T follicular helper cell (primary cell): Measurements from ENCODE around the gene HINT1.
"Not testable (repeated sequence)": the region's sequence is repeated elsewhere in the genome, so short reads cannot be mapped to it uniquely, and the experiment has no call there.

Experiments
- DNase-seq: peaks from one replicate; pipeline ENCODE4 v3.0.0-alpha.2; 2020; ENCODE audit warnings: low read depth
- total RNA-seq, 2 experiments: gene quantifications; one replicate each; lab custom pipeline; 2026; lab: John Stamatoyannopoulos, UW

The HINT1 gene
- total RNA-seq, result 227 to 270 reads per million in 2 experiments

DNA sequence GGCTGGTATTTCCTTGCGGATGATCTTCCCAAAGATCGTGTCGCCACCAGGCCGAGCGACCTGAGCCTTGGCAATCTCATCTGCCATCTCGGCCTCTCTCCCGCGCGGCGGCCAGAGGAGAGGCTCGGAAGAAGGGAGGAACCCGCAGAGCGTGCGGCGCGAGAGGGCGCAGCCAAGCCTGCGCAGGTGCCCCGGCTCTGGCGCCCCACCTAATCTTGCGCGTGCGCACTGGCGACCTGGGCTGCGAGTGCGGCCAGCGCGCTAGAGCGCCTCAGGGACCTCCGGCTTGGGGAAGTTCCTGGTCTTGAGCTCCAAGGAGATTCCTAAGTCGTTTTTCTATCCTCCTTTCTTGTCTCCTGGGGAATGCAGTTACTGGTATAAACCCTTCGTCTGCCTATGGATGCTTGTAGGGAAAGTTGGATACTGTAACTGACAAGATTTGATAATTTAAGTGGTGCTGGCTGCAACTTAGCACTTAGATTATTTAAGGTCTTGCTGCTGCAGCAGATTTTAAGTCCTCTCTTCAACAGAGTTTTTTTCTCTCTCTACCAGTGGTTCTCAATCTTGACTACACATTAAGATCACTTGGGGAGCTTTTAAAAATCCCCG is at the start of gene HINT1:
TSS of gene HINT1 (minus strand) at position 138 of the 609 bp plus-strand sequence. CDS start at position 87, 51 bp downstream.
- peak; percentile 87 for DNase-seq

- no peak for DNase-seq
Observed at GRCh38 chr5:131214609-131215227, 49.7 kb upstream of the HINT1 start.

DNA sequence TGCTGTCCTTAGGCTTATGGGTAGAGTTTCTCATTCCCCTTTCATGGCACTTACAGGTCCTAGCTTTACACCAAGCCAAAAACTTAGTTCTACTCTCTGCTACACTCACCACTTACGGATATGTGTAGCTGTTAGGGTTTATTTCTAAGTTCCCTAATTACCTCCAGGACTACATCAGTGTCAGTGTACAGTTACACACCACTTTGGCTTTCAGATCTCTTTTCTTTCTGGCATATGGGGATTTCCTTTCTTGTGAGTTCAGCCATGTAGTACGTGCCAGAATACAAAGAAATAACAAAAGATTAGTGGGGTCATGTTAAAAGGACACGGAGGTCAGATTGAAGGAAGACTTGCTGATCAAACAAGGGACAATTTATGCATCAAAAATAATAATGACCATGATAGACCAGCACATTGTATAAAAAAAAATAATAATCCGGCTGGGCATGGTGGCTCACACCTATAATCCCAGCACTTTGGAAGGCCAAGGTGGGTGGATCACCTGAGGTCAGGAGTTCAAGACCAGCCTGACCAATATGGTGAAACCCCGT is 47.5 kb upstream of the HINT1 start:
- DNase-seq, result no peak

DNA sequence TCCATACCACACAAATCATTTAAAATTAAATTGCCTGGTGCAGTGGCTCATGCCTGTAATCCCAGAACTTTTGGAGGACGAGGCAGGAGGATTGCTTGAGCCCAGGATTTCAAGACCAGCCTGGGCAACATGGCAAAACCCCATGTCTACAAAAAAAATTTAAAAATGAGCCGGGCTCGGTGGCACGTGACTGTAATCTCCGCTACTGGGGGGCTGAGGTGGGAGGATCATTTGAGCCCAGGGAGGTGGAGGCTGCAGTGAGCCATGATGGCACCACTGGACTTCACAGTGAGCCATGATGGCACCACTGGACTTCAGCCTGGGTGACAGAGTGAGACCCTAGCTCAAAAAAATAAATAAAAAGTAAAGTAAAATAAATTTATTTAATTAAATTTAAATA is 46.6 kb upstream of the HINT1 start:
- DNase-seq, result no peak

DNA sequence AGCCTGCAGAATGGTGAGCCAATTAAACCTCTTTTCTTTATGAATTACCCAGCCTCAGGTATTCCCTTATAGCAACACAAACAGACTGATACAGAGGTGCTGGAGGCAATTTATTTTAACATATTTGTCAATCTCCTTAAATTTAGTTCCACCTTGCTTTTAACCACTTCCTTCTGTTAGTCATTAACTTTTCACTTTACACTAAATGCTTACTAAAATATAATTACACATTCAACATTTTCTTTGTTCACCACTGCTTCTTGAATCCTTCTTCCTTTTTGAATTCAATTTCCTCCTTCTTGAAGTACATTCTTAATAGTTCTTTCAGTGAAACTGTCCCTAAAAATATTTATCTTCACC is 45.1 kb upstream of the HINT1 start:
- no peak for DNase-seq

- peak; percentile 45 for DNase-seq
Observed at GRCh38 chr5:131209506-131210150, 44.6 kb upstream of the HINT1 start.

DNA sequence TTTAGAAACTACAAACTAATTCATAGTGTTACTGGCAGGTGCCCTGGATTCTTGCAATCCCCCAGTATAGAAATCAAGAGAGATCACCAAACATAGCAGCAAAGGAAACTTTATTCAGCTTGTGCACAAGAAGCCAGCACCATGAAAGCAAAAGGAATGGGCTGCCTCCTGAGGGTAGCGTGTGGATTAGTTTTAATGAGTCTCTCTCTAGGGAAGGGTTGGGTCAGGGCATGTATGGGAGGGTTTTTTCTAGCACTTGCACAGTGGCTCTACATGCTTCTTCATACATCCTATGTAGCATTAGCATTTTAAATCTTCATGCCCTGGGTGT is 44.1 kb upstream of the HINT1 start:
- DNase-seq, result no peak

GRCh38 chr5:131206772-131207171 is 41.7 kb upstream of the HINT1 start:
- no peak for DNase-seq

- no peak for DNase-seq
Observed at GRCh38 chr5:131206061-131206460, 41.0 kb upstream of the HINT1 start.

- no peak for DNase-seq
Observed at GRCh38 chr5:131204964-131205363, 39.9 kb upstream of the HINT1 start.

DNA sequence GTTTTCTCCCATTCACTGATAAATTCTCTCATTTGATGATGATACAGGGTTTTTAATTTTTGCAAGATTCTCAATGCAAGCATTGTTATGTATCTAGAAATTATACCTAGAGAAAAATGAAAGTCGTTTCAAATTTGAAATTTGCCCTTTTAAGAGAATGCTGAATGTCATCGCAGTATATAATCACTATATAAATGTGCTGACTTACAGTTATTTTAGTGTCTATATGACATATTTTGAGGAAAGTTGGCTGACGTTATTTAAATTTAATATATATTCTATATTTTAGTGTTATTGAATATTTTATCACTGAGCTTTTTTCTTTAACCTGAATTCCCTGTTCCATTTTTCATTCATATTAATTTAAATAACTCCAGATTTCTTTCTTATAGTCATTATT is 35.5 kb upstream of the HINT1 start:
- DNase-seq, result no peak

- no peak for DNase-seq
Observed at GRCh38 chr5:131198625-131199024, 33.6 kb upstream of the HINT1 start.

- DNase-seq, result no peak
Observed at GRCh38 chr5:131196331-131196730, 31.3 kb upstream of the HINT1 start.

DNA sequence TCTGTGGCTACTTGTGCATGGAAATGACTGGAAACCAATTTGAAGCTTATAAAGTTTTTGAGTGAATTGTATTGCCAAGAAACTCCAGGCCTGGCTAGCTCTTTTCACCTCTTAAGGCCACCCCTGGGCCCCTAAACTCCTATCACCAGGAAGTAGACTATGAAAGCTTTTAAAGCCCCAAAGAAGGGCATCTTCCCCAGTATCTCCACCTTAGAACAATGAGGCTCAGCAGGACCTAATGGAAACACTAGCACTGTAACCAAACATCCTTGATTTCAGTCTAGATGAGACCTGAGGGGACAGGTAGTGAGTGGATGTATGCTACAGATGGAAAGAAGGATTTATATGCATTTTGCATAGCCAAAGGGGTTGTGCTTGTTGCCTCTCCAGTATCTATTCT is 30.6 kb upstream of the HINT1 start:
- no peak for DNase-seq

- DNase-seq, result no peak
Observed at GRCh38 chr5:131194725-131195124, 29.7 kb upstream of the HINT1 start.

DNA sequence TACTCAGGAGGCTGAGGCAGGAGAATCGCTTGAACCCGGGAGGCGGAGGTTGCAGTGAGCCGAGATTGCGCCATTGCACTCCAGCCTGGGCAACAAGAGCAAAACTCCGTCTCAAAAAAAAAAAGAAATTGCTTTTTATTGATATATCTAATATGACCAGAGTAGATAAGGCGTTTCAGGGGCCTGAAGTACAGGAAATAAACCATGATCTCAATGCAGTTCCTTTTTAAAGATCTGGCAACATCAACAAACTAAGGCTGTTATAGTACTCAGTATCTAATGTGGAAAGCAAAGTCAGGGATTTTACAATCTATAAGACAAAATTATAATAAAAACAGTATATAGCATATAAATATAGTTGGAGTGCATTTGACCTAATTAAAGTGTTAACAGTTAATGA is 28.8 kb upstream of the HINT1 start:
- DNase-seq, result not testable (repeated sequence)

GRCh38 chr5:131193106-131193505 is 28.1 kb upstream of the HINT1 start:
- DNase-seq, result no peak

DNA sequence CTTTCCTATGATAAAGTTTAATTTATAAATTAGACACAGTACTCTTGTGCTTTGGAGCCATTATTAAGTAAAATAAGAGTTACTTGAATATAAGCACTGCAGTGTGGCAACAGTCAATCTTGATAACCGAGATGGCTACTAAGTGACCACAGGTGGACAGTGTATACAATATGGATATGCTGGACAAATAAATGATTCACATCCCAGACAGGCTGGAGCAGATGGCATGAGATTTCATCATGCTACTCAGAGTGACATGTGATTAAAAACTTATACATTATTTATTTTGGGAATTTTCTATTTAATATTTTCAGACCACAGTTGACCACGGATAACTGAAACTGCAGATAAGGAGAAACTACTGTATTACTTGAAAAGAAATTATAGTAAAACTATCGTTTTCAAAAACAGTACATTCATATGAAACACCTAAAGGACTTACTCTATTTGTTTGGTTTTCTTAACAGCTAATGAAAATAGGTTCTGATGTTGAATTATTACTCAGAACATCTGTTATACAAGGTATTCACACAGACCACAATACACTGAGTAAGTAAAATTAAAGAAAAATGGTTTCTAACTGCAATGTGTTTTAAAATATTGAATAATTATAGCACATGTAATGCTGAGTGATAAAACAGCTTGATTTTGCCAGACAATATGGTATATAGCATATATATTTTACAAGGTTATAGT is 21.7 kb upstream of the HINT1 start:
- DNase-seq, result no peak

- DNase-seq, result no peak
Observed at GRCh38 chr5:131185523-131186104, 20.6 kb upstream of the HINT1 start.

DNA sequence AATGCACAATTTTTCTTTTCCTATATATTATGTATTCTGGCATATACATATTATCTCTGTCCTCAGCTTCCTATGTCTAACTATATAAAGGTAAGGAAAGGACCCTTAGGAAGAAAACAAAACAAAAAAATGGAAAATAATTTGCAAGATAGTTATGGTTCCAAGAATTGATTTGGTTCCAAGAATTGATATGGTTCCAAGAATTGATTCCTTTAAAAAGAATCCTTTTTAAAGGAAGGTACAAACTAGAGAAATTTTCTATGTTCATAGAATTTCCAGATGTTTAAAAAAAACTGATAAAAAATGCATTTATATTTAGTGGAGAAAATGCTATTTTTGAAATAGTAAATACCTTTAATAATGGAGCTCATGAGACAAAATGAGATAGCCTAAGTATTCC is 17.8 kb upstream of the HINT1 start:
- DNase-seq, result no peak

DNA sequence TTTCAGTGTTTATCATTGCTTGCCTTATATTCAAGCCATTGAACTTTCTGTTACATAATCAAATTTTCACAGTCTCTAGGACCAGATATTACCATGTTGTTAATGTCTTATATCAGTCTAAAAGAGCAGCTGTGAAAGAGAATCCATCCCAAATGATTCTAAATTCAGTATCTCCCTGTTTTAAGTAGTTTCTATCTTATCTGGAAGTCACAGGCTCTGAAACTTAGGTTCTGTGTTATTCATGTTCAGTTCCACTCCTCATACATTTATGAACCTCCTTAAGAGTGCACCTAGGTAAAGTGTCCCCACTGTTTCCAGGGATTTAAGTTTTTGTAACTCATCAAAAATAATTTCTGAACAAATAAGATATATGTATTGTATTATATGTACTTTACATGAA is 15.4 kb upstream of the HINT1 start:
- no peak for DNase-seq

DNA sequence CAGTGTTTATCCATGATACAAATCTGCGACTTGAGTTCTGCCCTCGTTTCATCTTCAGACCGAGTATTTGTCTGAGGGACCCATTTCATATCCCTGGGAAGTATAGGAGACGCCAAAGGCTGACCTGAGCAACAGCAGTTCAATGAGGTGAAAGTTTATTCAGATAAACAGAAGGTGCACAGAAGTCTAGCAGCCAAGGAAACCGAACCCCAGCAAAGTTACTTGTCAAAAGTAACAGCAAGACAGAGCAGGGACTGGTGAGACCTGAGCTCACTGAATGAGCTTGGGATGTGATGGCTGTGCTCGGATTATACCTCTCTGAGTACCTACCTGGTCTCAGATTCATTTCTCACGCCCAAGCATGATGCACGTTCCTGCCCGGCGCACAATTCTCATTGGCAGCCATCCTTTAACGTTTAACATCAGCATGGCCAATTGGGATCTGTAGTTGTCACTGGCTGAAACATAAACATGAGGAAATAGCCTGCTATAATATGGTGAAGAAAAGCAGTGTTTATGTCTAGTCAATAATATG is 6.3 kb upstream of the HINT1 start:
- DNase-seq, result no peak
